Astrocyte (in vitro differentiated cells and primary cell): ENCODE data around the gene ZNF3.

ENCODE experiments used
- CTCF ChIP-seq: IDR thresholded peaks from 2 replicates; pipeline ENCODE4 v1.5.1; 2011; ENCODE audit warnings: low read depth, mild to moderate bottlenecking, inconsistent platforms, low read length, moderate library complexity; ENCODE audit not compliant: insufficient read depth
- EZH2 ChIP-seq: IDR thresholded peaks from 2 replicates; pipeline ENCODE4 v1.6.1; 2012; ENCODE audit warnings: mild to moderate bottlenecking, low read length, inconsistent platforms; ENCODE audit not compliant: insufficient read depth

- TF ChIP-seq CTCF (no peak), EZH2 (no peak)
Measured at GRCh38 chr7:100118388-100119071, 37.0 kb upstream of the ZNF3 start.
